HG03460 (cell line): Measurements from ENCODE around the gene DCP1B.

Experiments used
- ATAC-seq: cut with Tn5 transposase; IDR thresholded peaks from one replicate; pipeline ENCODE4 v1.9.1; 2021; ENCODE audit not compliant: unreplicated experiment

The DCP1B gene

DNA sequence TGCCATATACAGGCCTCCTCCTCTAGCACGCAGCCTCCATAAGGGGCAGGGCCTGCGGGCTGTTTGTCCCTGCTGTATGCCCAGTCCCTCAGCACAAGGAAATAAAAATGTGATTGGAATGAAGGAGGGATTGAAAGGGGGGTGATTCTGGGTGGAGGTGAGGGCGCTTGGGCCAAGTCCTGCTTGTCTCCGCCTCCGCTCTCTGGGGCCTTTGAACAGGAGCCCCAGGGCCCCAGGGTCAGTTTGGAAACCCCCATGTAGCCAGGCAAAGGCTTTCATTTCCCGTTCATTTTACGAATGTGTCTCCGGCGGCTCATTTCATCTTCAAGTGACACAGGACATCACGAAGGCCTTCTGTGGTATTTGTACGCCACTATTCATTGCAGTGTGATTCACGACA, 81.3 kb downstream of the DCP1B start:
- ATAC-seq: no peak

DNA sequence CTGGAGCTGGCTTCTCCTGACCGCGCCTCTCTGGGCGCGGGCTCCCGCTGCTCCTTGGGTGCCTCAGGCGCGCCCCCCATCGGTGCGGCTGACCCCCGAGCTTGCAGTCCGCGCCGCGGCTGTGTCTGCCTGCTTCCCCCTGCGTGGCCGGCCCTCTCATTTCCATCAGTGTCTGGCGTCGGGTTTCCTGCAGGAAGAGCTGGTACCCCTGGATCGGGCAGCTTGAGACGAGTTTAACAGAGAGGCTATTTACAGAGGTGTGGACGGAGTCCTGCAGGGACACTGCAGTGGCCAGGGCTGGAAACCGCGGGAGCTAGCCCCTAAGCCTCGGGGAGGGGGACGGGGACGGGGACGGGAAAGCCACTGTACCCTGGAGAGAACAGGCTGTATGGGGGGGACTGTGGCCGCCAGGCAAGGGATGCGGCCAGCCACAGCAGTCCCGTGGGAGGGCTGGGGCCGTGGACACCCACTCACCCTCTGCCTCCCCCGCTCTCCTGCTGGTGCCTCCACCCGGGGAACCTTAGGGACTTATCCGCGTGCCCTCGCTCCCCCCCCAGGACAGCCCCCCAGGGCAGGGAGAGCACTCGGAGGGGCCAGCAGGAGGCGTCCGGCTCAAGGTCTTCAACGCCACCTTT, 82.1 kb downstream of the DCP1B start:
- ATAC-seq: peak; percentile 47

DNA sequence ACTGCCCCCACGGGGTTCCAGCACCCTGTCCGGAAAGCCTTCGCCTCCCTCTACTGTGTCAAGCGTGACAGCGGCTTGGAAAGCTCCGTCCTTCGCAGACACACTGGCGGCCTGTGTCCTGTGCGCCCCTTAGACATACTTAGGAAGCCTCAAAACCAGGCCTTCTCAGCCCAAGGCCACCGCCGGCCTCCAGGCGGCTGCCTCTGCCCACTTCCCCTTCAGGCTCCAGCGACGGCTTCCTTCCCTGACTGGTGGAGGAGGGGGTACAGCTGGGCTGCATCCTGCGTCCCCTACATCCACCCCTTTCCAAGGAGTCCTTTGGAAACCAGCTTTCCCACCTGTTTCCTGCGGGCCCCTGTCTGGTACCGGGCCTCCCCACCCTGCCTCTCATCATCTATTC, 83.3 kb downstream of the DCP1B start:
- ATAC-seq: no peak

DNA sequence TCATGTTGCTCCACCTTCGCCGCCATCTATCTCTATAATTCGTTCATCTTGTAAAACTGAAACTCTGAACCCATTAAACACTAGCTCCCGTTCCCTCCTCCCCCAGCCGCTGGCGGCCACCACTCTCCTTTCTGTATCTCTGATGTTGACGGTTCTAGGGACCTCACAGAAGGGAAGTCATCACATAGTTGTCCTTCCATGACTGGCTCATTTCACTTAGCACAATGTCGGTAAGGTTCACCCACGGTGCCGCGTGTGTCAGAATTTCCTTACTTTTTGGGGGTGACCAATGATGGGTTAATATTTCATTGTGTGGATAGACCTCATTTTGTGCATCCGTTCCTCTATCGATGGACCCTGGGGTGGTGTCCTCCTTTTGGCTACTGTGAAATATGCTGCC, 83.8 kb downstream of the DCP1B start:
- ATAC-seq: no peak

DNA sequence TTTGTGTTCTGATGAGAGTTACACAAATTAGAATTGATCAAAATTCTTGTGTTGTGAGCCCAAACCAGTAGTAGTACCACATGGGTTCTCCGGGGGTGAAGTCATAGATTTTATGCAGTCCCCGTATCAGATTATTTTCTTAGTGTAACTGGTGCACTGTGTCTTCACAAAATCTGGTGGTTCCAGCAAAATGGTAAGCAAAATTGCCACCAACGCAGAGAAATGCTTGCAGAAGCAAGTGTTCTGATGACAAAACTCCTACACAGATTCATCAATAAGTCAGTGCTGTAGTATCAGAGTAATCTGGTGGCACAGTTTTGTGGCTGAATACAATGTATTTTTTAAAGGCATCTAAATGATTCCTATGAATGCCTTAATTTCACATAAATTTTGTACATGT, 84.5 kb downstream of the DCP1B start:
- no peak for ATAC-seq

DNA sequence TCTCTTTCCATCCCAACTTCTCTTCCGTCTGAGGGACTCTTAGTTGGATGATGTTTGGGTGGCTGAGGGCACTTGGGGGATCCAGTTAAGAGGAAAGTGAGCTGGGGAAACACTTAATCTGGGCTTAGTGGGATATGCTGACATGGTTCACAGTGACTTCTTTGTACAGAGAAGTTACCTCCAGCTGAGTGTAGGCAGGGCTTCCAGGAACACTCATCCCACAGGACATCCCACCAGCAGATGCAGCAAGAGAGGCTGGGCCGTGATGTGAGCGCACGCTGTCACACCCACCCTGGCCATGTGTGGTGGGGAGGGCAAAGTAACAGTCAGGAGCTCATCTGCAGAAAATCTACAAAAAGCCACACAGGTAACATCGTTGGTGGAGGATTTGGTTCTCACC, 85.0 kb downstream of the DCP1B start:
- ATAC-seq: no peak

DNA sequence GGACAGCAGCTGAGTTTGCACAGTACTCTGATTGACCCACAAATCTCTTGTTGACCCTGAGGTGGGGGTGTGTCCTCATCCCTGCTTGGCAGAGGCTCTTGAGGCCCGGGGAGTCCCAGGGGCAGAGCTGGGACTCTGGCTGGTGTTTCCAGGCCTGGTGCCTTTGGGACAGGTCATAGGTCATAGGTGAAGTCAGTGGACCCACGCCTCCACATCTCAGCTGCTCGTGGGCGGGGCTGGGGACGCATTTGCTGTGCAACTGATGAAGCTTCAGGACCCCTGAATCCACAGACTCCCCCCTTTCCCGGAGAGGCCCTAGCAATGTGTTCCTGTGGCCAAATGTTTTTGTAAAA, 85.4 kb downstream of the DCP1B start:
- no peak for ATAC-seq

DNA sequence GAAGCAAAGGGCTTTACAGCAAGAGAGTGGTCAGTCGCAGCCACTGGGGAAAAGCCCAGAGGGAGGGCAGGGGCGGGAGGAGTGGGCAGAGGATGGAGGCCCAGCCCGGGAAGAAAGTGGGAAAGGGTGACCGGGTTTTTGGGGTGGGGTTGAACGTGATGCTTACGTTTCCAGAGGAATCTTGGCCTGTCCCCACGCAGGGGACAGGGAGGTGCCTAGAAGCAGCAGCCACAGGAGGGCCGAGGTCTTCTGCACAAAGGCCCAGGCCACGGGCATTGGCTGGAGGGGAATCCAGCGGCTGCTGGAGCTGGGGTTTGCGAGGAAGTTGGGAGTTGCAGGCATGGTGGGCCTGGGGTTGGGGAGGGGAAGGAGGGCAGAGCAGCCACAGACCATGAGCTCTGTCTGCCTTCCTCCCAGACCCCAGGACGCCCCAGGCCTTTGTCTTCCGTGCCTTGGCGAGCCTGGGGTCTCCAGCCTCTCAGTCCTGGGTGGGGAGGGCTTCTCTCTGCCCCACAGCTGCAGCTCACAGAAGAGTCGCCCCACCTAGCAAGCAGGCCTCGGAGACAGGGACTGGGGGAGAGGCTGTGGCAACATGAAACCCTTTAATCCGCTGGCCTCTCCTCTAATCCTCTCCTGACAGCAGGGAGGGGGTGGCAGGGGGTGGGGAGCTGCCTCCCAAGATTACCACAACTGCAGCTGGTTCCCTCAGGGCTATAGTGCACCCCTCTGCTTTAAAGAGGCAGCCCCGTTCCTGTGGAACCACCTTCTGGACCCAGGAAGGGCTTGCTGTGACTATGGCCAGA, 86.0 kb downstream of the DCP1B start, which contains the start of gene CACNA2D4:
Gene CACNA2D4 (minus strand): TSS at position 572 of the 803 bp plus-strand sequence. CDS start 179 bp downstream, at position 393.
- no peak for ATAC-seq

DNA sequence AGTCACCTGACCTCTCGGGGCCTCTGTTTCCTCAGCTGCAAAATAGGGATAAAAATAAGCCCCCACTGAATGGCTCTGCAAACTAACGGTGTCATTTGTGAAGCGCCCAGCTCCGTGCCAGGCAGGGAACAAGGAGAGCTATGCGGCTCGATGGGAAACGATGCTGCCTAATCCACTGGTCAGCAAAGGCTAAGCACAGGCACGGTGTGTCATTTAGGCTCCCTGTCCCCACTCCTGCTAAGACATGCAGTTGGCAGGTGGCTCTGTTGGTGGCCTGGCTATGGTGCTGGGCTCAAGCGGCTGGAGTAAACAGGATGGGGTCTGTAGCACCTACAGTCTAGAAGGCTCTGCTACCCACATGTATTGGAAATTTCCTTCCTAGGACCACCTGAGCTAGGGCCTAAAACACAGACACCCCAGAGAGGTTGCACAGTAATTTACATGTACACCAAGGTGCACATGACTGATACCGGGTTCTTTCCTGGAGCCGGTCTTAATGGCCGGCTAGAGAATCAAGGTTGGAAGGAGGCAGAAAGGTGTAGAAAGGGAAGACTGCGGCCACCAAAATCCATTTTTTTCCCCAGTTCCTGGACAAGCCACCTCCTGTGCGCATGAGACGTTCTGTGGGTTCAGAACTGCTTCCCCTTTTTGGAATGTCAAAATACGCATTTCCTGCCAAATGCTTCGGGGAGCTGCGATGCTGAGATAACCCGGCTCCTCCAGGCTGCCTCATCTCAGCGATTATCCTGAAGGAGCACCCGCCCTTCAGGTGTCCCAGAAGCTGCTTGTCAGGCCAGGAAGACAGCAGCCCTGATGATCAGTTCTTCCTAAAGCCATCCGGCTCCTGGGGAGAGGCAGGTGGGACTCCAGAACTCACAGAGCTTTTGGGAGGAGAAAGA, 86.8 kb downstream of the DCP1B start:
- ATAC-seq: no peak

DNA sequence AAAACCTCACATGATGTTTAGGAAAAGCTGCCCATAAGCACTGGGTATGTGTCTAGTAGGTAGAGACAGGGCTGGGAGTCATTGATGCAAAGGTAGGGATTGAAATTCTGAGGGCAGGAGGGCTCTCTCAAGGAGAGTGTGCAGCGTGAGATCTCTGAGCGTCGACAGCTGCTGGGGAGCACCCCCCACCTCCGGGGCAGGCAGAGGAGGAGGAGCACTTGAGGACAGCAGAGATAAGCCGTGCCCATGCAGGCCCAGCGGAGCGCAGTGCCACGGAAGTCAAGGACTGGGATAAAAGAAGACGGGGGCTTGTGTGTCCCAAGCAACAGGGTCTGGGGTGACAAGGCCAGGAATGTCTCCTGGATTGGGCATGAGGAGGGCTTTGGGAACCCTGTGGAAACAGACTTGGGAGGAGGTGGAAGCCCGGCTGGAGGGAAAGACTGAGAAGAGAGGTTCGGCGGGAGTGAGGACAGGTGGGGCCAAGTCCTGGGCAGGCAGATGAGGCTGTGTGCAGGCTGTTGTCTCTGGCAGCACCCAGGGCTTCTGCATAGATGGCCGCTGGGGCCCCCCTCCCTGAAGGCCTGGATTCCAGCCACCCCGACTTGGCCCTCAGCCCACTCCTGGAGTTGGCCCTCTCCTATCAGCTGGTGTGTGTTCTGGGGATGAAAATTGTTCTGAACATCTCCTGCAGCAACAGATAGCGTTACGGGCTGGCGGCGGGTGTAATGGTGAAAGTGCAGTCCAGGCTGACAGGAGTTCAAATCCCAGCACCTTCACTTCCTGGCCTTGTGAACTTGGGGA, 87.7 kb downstream of the DCP1B start:
- ATAC-seq: no peak

DNA sequence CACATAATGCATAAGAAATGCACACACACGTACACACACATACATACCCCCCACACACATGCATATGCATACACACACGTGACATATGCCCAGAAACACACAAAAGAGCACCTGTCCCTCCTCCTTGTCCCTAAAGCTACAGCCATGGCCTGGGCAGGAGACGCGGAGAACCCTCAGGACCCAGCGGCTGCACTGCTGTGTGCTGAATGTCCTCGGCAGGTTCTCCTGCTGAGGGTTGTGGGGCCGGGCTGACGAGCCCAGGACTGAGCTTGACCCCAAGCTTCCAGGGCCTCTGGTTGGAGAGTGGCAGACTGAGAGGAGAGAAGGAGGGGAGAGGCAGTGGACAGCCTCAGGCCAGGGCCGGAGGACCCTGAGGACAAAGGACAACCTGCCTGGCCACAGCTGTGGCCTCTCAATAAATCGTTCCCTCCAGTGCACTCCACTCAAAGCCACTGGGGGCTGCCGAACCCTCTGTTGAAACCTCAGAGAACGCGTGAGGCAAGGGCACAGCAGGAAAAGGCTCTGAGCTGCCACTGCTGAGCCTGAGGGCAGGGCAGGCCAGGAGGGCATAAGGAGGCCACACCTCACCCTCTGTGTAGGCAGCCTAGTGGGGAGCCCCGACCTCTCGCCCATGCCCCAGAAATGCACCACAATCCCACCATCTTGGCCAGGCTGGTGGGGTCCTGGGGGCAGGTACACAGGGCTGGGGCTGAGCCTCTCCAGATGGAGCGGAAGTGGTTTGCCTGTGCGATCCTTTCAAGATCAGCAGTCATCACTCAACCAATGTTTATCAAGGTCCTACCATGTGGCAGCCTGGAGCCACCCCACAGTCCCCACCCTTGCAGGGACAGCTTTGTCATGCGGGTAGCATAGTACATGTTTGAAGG, 88.9 kb downstream of the DCP1B start:
- ATAC-seq: no peak

DNA sequence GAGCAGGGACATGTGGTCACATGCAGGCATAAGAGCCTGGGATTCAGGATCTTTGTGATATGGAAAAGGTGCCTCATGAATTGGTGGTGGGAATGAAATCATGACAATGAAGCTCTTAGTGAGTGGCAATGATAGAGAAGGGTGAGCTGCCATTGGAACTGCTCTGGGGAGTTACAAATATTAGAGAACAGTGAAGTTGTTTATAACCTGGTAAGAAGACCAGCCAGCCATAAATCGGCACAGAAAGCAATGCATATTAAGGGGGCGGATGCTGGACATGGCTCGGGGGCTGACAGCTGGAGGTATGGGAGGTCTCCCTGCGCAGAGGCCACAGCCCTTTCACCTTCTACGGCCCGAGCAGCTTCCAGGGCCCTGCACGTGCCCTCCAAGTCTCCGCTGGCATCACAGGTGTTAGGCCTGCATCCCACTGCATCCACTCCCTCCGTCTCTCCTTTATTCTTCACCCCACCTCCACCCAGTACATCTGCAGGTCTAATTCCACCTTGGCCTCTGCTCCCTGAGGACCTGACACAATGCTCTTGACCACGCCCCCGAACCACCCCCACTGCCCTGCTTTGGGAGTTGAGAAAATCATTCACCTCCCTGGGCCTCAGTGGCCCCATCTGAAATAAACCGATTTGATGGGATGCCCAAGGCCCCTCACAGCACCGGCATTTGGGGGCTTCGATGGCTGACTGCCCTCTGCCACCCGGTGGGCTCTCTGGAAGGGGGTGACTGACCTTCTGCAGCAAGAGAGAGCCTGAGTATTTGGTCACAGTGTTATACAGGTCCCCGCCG, 89.9 kb downstream of the DCP1B start:
- ATAC-seq: no peak

DNA sequence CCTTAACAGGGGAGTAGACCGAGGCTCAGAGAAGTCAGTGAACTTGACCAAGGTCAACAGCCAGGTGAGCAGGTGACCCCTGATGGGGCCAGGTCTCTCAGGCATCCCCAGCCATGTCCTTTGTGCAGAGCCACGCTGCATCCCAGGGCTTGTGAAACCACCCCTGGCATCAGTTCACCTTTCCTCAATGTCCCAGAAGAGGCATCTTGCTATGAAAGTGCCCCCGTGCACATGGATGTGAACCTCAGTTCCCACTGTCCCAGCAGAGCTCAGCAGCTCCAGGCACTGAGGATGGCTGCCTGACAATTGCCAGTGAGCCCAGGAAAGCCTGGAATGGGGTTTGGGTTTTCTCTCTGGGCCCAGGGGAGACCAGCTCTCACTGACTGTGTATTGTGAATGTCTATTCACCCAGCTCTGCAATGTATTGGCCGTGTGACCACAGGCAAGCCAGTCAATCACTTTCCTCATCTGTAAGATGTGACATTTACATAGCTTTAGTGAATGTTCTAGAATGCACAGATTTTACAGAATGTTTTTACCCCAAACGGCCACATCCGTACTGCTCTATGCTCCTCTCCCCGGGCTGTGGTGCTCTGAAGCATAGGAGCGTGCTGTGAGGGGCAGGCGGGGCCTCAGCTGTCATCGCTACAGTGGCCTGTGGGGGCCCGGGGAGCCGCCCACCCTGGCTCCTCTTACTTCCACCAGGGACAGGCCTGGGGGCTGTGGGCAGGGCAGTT, 90.7 kb downstream of the DCP1B start:
- no peak for ATAC-seq

DNA sequence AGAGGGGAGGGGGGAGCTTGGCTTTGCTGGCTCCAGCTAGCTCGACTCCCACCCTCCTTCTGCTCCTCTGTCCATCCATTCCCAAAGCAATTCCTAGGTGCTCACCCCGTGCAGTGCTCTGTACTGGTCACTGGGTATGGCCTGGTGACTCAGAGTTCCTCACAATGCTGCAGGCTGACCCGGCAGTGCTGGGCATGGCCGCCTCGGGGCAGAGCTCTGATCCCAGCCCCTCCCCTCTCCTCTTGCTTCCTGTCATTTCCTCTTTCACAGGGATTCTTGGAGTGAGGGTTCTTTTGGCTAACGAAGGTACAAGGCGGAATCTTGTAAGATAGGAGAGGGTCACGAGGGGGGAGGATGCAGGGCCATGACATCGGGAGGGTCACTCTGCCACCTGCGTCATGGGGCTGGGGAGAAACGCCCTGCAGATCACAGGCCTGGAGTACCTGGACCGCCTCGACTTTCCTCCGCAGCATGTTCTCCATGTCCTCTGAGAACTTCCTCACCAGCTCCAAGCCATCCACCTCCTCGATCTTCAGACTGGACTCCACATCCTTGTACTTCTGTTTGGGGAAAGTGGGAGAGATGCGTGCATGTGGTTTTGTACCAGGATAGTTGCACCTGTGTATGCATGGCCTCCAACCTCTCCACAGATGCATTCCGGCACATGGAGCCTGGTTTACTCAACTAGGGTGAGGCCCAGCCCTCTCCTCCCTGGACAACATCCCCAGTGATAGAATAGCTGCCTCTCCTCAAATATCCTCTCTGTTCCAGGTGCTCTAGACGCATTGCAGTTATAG, 91.5 kb downstream of the DCP1B start:
- ATAC-seq: no peak

DNA sequence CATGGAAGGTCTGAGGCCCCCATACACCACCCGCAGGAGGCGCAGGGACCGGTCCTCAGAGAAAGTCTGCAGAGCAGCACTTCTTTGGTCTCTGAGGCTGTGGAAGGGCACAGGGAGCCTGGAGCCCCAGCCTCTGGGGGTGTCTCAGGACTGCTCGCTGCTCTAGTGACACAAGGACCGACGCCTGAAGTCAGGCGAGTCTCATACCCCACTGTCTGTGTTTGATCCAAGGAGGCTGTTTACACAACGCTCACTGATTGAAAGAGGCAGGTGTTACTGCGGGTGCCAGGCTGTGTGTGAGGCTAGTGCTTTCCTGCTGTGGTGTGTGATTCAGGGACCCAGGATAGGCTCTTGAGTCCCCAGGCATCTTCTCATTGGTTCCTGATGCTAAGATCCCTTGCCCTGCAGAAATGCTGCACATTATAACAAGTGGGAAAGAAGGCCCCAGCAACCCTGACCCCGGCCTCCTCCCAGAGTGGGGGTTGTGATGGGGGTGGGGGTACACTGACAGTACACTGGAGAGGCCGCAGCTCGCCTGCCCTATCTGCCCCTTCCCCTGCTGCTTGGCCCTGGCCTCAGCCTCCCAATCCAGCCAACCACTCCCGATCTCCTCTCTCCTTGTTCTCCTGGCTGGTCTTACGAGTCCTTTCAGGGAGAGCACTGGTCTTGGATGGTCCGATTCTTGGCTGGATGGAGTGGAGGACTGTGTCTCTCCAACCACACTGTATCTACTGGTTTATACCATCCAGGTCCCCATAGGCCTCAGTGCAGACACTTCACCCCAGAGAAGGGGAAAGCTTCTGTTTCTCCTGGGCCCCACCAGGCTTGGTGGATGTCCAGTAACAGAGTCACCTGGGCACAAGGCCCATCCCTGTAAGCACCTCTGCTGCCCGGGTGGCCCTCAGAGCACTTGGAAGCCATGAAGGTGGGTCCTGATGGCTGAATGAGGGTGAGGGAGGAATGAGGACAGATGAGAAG, 92.4 kb downstream of the DCP1B start:
- ATAC-seq: no peak

DNA sequence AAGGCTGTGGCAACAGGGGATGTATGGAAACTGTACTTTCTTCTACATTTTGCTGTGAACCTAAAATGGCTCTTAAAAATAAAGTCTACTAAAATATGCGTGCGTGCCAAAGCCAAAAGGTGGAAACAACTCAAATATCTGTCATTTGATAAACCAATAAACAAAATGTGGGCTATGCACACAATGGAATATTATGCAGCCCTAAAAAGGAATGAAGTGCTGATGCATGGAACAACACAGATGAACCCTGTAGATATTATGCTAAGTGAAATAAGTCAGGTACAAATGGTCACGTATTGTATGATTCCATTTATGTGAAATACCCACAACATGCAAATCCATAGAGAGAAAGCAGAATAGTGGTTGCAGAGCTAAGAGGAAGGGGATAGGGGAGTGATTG, 93.8 kb downstream of the DCP1B start:
- ATAC-seq: no peak
